ENCODE results near the gene SCG3.

The SCG3 gene

DNA sequence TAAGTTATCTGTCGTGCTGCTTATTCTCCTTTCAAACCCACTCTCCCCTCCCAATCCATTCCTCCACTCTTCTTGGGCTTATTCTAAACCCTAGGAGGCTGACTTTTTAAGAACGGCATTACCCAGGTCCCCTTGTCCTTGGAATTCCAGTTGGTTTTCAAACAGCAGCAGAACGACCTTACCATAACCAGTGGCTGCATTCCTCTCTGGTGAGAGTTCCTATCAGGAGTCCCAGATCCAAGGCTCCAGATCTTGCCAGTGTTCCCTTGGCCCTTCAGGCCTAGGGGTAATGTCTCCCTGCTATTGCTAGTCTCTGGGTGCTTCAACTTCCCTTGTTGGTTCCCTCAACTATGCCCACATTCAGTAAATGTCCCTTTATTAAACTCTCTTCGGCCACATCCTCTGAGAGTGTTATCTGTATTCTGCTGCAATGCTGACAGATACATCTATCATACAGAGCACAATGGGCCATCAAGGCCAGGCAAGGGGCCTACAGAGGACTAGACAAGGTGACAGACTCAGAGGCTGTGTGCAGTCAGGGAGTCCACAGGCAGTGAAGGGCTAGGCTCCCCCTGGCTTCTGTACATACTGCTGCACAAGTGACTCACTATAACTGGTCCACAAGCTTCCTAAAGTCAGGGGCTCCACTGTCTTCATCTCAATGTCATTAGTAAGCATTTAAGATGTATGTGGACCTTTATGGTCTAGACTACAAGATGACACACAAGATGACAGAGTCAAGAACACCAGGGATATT is 46.0 kb downstream of the SCG3 start:
- no peaks in the 10 kb centered on the region for H3K9me3 ChIP-seq (ENCODE audit: insufficient read depth, low read depth, low read length)
- no peak overlapping the region for H3K4me3 ChIP-seq (ENCODE audit: low read length)
- 67% methylated on average over 4 of the region's 4 CpGs for WGBS
- no peak overlapping the region for H3K9ac ChIP-seq (ENCODE audit: low read depth, low read length)
- H3K27ac ChIP-seq (ENCODE audit: low read depth, low read length): no peak overlapping the region
- no peaks in the 10 kb centered on the region for H3K27me3 ChIP-seq (ENCODE audit: insufficient read depth, low read length)
- no peaks in the 10 kb centered on the region for H3K36me3 ChIP-seq (ENCODE audit: insufficient read depth, low read length)
- peaks cover 29% of the 10 kb centered on the region for H3K4me1 ChIP-seq (ENCODE audit: insufficient read depth, low read length)

DNA sequence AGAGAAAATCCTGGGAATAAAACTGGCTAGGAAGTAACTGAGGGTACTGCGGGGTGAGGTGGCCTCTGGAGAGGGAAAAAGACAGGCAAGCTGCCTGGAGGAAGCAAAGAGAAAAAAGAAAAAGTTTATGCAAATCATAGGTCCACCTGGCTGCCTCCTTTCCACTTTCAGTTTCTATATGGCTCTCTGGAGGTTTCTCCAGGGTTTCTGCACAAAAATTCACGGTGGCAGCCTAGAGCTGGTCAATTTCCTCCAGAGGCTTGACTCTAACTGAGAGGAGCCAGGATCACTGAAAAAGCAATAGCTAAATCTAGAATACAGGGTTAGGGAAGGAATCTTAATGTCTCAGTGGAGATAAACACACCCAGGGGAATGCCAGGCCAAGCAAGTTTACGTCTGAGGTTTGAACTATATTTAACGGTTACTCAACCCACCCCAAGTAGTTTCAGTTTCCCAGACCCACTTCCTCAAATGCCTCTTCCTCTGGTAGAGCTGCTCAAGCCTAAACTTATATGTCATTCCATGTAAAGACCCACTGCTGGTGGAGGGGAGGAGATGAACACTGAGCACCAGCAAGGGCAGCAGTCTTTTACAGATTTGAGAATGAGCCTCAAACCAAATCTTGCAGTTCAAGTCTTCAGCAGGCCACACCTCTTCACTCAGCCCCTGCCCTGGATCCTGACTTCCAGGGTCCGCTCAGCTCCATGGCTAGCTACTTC is 50.4 kb downstream of the SCG3 start:
- no peaks in the 10 kb centered on the region for H3K9me3 ChIP-seq (ENCODE audit: insufficient read depth, low read depth, low read length)
- peaks cover 11% of the 10 kb centered on the region for H3K4me1 ChIP-seq (ENCODE audit: insufficient read depth, low read length)
- H3K27me3 ChIP-seq (ENCODE audit: insufficient read depth, low read length): peaks cover 18% of the 10 kb centered on the region
- no peak overlapping the region for H3K27ac ChIP-seq (ENCODE audit: low read depth, low read length)
- H3K36me3 ChIP-seq (ENCODE audit: insufficient read depth, low read length): no peaks in the 10 kb centered on the region
- H3K9ac ChIP-seq (ENCODE audit: low read depth, low read length): no peak overlapping the region
- WGBS: 89% methylated on average over 5 of the region's 5 CpGs
- no peak overlapping the region for H3K4me3 ChIP-seq (ENCODE audit: low read length)

DNA sequence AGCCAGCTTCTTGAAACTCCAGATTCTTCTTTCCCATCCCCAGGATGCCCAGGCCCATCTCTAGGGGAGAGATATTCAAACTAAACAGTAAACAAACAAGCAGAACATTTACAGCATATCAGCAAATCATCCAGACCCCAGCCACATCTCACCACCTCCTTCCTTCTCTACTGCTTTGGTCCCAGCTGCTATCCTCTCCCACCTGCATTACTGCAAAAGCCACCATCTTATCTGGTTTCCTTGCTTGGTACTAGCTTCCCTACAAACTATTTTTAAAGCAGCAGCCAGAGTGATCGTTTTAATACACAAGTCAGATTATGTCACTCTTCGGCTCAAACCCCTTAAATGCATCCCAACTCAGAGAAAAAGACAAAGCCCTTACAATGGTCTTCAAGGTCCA is 51.3 kb downstream of the SCG3 start:
- no peak overlapping the region for H3K9ac ChIP-seq (ENCODE audit: low read depth, low read length)
- peaks cover 27% of the 10 kb centered on the region for H3K27me3 ChIP-seq (ENCODE audit: insufficient read depth, low read length)
- no peaks in the 10 kb centered on the region for H3K9me3 ChIP-seq (ENCODE audit: insufficient read depth, low read depth, low read length)
- 94% methylated on average over 2 of the region's 2 CpGs for WGBS
- H3K27ac ChIP-seq (ENCODE audit: low read depth, low read length): no peak overlapping the region
- H3K4me1 ChIP-seq (ENCODE audit: insufficient read depth, low read length): peaks cover 3% of the 10 kb centered on the region; the same call in 1 of the 2 replicates
- no peaks in the 10 kb centered on the region for H3K36me3 ChIP-seq (ENCODE audit: insufficient read depth, low read length)
- H3K4me3 ChIP-seq (ENCODE audit: low read length): no peak overlapping the region

- Histone ChIP-seq H3K4me3 (ENCODE audit: low read length) (no peak overlapping the region), H3K27me3 (ENCODE audit: insufficient read depth, low read length) (peaks cover 54% of the 10 kb centered on the region), H3K36me3 (ENCODE audit: insufficient read depth, low read length) (no peaks in the 10 kb centered on the region), H3K9ac (ENCODE audit: low read depth, low read length) (no peak overlapping the region), H3K4me1 (ENCODE audit: insufficient read depth, low read length) (peaks cover 3% of the 10 kb centered on the region; the same call in 1 of the 2 replicates), H3K9me3 (ENCODE audit: insufficient read depth, low read depth, low read length) (no peaks in the 10 kb centered on the region), H3K27ac (ENCODE audit: low read depth, low read length) (no peak overlapping the region)
- 93% methylated on average over 4 of the region's 5 CpGs for WGBS
Measured at GRCh38 chr15:51735228-51736010, 54.1 kb downstream of the SCG3 start.

GRCh38 chr15:51736069-51736468 is 54.8 kb downstream of the SCG3 start:
- no peaks in the 10 kb centered on the region for H3K36me3 ChIP-seq (ENCODE audit: insufficient read depth, low read length)
- no peaks in the 10 kb centered on the region for H3K9me3 ChIP-seq (ENCODE audit: insufficient read depth, low read depth, low read length)
- H3K4me1 ChIP-seq (ENCODE audit: insufficient read depth, low read length): peaks cover 3% of the 10 kb centered on the region; the same call in 1 of the 2 replicates
- WGBS: 91% methylated on average over 3 of the region's 3 CpGs
- H3K9ac ChIP-seq (ENCODE audit: low read depth, low read length): no peak overlapping the region
- peaks cover 55% of the 10 kb centered on the region for H3K27me3 ChIP-seq (ENCODE audit: insufficient read depth, low read length)
- H3K27ac ChIP-seq (ENCODE audit: low read depth, low read length): no peak overlapping the region
- H3K4me3 ChIP-seq (ENCODE audit: low read length): no peak overlapping the region

- no peak overlapping the region for H3K27ac ChIP-seq (ENCODE audit: low read depth, low read length)
- H3K9ac ChIP-seq (ENCODE audit: low read depth, low read length): peak overlapping the region; percentile 72
- no peaks in the 10 kb centered on the region for H3K36me3 ChIP-seq (ENCODE audit: insufficient read depth, low read length)
- peak overlapping the region; percentile 69 for H3K4me3 ChIP-seq (ENCODE audit: low read length)
- peaks cover 55% of the 10 kb centered on the region for H3K27me3 ChIP-seq (ENCODE audit: insufficient read depth, low read length)
- H3K4me1 ChIP-seq (ENCODE audit: insufficient read depth, low read length): peaks cover 3% of the 10 kb centered on the region; the same call in 1 of the 2 replicates
- H3K9me3 ChIP-seq (ENCODE audit: insufficient read depth, low read depth, low read length): no peaks in the 10 kb centered on the region
- 4% methylated on average over 60 of the region's 69 CpGs for WGBS
Measured at GRCh38 chr15:51736751-51737521, 55.6 kb downstream of the SCG3 start.

DNA sequence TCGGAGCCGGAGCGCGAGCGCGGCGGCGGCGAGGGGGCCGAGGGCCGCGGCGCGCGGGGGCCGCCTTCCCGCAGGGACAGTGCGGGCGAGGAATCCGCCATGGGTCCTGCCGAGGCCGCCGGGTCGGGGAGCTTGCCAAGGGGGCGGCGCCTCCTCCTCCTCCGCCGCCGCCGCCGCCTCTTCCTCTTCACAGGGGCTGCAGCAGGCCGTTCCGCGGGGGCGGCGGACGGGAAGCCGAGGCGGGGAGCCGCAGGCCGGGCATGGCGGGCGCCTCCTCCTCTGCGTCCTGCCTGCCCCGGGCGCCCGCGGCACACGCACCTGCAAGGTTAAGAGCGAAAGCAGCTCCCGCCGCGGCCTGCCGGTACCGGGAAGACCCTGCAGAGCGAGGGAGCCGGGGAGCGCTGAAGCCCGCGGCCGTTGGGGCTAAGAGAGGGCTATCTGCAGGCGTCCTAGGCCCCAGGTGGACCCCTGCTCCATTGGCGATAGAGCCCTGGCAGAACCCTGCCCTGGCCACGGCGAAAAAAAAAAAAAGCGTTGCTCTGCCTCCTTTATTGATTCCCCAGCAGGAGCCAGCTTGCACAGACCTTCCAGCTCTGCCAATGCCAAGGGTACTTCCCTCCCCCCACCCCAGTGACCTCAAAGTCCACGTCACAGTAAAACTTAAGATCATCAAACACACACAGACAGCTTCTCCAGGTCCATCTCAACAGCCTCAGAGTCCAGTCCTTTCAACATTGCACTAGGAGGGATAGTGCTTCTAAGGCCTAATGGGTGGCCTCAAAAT is 56.4 kb downstream of the SCG3 start, which contains the start of gene LYSMD2:
Gene LYSMD2, minus strand, starts transcription at position 134 of the 784 bp plus-strand sequence. Its CDS starts 33 bp downstream, at position 101.
- Histone ChIP-seq H3K27ac (ENCODE audit: low read depth, low read length) (no peak within 1 kb of the TSS), H3K36me3 (ENCODE audit: insufficient read depth, low read length) (no peaks in the 10 kb centered on the region), H3K9me3 (ENCODE audit: insufficient read depth, low read depth, low read length) (no peaks in the 10 kb centered on the region), H3K27me3 (ENCODE audit: insufficient read depth, low read length) (peaks cover 55% of the 10 kb centered on the region), H3K4me3 (ENCODE audit: low read length) (peak within 1 kb of the TSS; percentile 69), H3K4me1 (ENCODE audit: insufficient read depth, low read length) (peaks cover 3% of the 10 kb centered on the region; the same call in 1 of the 2 replicates), H3K9ac (ENCODE audit: low read depth, low read length) (peak within 1 kb of the TSS; percentile 72)
- 2% methylated on average over 67 of the region's 67 CpGs for WGBS

DNA sequence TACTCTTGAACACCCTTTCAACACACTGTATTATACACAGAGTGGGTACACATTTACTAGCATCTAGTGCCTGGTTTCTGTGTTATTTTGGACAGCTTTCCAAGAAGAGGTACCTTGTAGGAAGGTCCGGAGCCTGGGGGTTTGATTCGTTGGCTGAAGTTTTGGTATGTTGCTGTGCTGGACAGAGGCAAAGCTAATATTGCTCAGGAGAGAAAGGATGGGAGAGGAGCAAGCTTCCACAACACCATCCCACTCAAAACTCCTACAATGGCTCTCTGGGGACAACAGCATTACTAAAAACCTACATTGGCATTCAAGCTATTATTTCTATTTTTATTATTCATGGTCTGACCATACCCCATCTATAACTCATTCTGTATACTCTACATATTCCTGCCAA is 57.2 kb downstream of the SCG3 start:
- 78% methylated on average over 2 of the region's 2 CpGs for WGBS
- Histone ChIP-seq H3K9me3 (ENCODE audit: insufficient read depth, low read depth, low read length) (no peaks in the 10 kb centered on the region), H3K27me3 (ENCODE audit: insufficient read depth, low read length) (peaks cover 61% of the 10 kb centered on the region), H3K9ac (ENCODE audit: low read depth, low read length) (no peak overlapping the region), H3K36me3 (ENCODE audit: insufficient read depth, low read length) (no peaks in the 10 kb centered on the region), H3K4me1 (ENCODE audit: insufficient read depth, low read length) (peaks cover 3% of the 10 kb centered on the region; the same call in 1 of the 2 replicates), H3K4me3 (ENCODE audit: low read length) (no peak overlapping the region), H3K27ac (ENCODE audit: low read depth, low read length) (no peak overlapping the region)

DNA sequence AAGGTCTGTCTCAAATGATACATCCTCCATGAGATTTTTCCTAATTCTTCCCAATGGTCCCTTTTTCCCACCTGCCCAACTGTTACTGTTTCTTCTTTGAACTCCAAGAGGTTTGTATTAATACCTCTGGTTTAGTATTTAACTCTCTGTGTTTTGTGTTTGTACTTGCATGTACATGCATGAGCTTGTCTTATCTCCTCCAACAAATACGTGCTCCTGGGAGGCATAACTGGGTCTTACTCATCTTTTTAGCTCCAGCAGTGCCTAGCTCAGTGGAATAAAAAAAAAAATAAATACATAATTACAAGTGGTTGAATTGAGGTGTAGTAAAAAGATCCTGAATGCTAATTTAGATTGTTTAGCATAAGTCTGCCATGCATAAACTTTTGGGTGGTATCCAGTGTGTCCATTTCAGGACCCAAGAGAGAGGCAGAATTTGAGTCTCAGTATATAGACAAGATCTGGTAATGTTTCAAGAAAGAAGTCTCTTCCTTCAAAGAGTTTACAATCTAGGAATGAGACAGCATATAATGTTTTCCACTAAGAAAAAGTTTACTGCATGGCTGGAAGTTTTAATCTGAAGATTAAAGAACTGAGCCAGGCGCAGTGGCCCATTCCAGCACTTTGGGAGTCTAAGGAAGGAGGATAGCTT is 57.9 kb downstream of the SCG3 start:
- 90% methylated on average over 2 of the region's 2 CpGs for WGBS
- Histone ChIP-seq H3K4me1 (ENCODE audit: insufficient read depth, low read length) (peaks cover 3% of the 10 kb centered on the region; the same call in 1 of the 2 replicates), H3K27ac (ENCODE audit: low read depth, low read length) (no peak overlapping the region), H3K9me3 (ENCODE audit: insufficient read depth, low read depth, low read length) (no peaks in the 10 kb centered on the region), H3K36me3 (ENCODE audit: insufficient read depth, low read length) (no peaks in the 10 kb centered on the region), H3K4me3 (ENCODE audit: low read length) (no peak overlapping the region), H3K27me3 (ENCODE audit: insufficient read depth, low read length) (peaks cover 67% of the 10 kb centered on the region), H3K9ac (ENCODE audit: low read depth, low read length) (no peak overlapping the region)
